GM23338 (cell line): ENCODE results near the gene XYLT1. TPM values are rescaled to one million over a fixed set of nuclear protein-coding genes. Genes with fewer than 3 reads are reported as not detected.

ENCODE experiments used
- ATAC-seq: fragments of 200-7000 bp; cut with Tn5 transposase; 3 replicates; pipeline ENCODE4 v1.9.1; 2020
- DNase-seq: peaks from one replicate; pipeline ENCODE4 v3.0.0-alpha.2; 2015; ENCODE audit warnings: low spot score
- H2AFZ ChIP-seq: fragments of 200-600 bp; sonication (generic); 2 replicates; pipeline ENCODE4 v1.8.0; 2016; ENCODE audit warnings: antibody characterized with exemption, mild to moderate bottlenecking, moderate library complexity
- H3F3A ChIP-seq: fragments of 200-600 bp; sonication (generic); replicated peaks from 2 replicates; pipeline ENCODE4 v1.8.0; 2017; ENCODE audit warnings: antibody characterized with exemption, mixed run types, low read depth
- H3K27ac ChIP-seq: fragments of 200-600 bp; sonication (generic); 2 replicates; pipeline ENCODE4 v1.6.1; 2016; ENCODE audit warnings: low read depth
- H3K27me3 ChIP-seq: fragments of 200-600 bp; sonication (generic); 2 replicates; pipeline ENCODE4 v1.8.0; 2016; ENCODE audit warnings: mild to moderate bottlenecking, mixed run types, moderate library complexity; ENCODE audit not compliant: insufficient read depth
- H3K36me3 ChIP-seq: fragments of 200-600 bp; sonication (generic); 2 replicates; pipeline ENCODE4 v1.8.0; 2016; ENCODE audit warnings: mild to moderate bottlenecking; ENCODE audit not compliant: insufficient read depth
- H3K4me1 ChIP-seq: fragments of 200-600 bp; sonication (generic); 2 replicates; pipeline ENCODE4 v1.8.0; 2016; ENCODE audit warnings: mild to moderate bottlenecking, moderate library complexity; ENCODE audit not compliant: insufficient read depth
- H3K4me2 ChIP-seq: fragments of 200-600 bp; sonication (generic); 2 replicates; pipeline ENCODE4 v1.7.1; 2017; ENCODE audit warnings: mixed run types
- H3K4me3 ChIP-seq: fragments of 200-600 bp; sonication (generic); 2 replicates; pipeline ENCODE4 v1.6.1; 2016; ENCODE audit warnings: mixed run types
- H3K79me2 ChIP-seq: fragments of 200-600 bp; sonication (generic); replicated peaks from 2 replicates; pipeline ENCODE4 v1.8.0; 2017; ENCODE audit warnings: mild to moderate bottlenecking; ENCODE audit not compliant: insufficient read depth
- H3K9me2 ChIP-seq: fragments of 200-600 bp; sonication (generic); 2 replicates; pipeline ENCODE4 v1.8.0; 2017; ENCODE audit not compliant: insufficient read depth
- H4K20me1 ChIP-seq: fragments of 200-600 bp; sonication (generic); replicated peaks from 2 replicates; pipeline ENCODE4 v1.8.0; 2017; ENCODE audit warnings: mild to moderate bottlenecking; ENCODE audit not compliant: insufficient read depth
- H3K27ac Mint-ChIP-seq: 2 replicates; pipeline ENCODE4 v1.8.0; 2020; ENCODE audit warnings: inconsistent platforms, mild to moderate bottlenecking, moderate library complexity, mixed read lengths
- H3K27me3 Mint-ChIP-seq: 3 replicates; pipeline ENCODE4 v1.8.0; 2022; ENCODE audit warnings: low read depth, mild to moderate bottlenecking, moderate library complexity, mixed read lengths, inconsistent platforms; ENCODE audit not compliant: insufficient read depth, poor library complexity
- H3K36me3 Mint-ChIP-seq: 3 replicates; pipeline ENCODE4 v1.8.0; 2021; ENCODE audit warnings: low read depth, mild to moderate bottlenecking, inconsistent platforms, moderate library complexity, mixed read lengths
- H3K4me1 Mint-ChIP-seq: 3 replicates; pipeline ENCODE4 v1.8.0; 2020; ENCODE audit warnings: mild to moderate bottlenecking, inconsistent platforms, mixed read lengths
- H3K4me3 Mint-ChIP-seq: 3 replicates; pipeline ENCODE4 v1.8.0; 2021; ENCODE audit warnings: moderate library complexity, mild to moderate bottlenecking, inconsistent platforms, mixed read lengths
- H3K9me3 Mint-ChIP-seq: 3 replicates; pipeline ENCODE4 v1.8.0; 2020; ENCODE audit warnings: moderate library complexity, mild to moderate bottlenecking, inconsistent platforms, mixed read lengths
- CREB1 ChIP-seq: fragments of 250-450 bp; sonication (Bioruptor Pico); IDR thresholded peaks from 2 replicates; pipeline ENCODE4 v1.5.0; 2020; ENCODE audit warnings: low read depth, mild to moderate bottlenecking, moderate library complexity
- CTCF ChIP-seq, 2 experiments: fragments of 200-600 bp in 1 of 2; sonication (generic) in 1 of 2; conservative IDR thresholded peaks; 2 replicates each; pipeline versions ENCODE4 v1.5.1 to v1.6.1; 2016 to 2017; ENCODE audit warnings: antibody characterized with exemption in 2 of 2, low read depth in 2 of 2, mild to moderate bottlenecking in 2 of 2, moderate library complexity in 1 of 2
- EZH2 ChIP-seq: fragments of 200-600 bp; sonication (generic); IDR thresholded peaks from one replicate; pipeline ENCODE4 v1.8.0; 2017; ENCODE audit warnings: antibody characterized with exemption, mild to moderate bottlenecking, low read depth; ENCODE audit not compliant: unreplicated experiment
- JUNB ChIP-seq: IDR thresholded peaks from one replicate; pipeline ENCODE4 v1.6.1; 2016; ENCODE audit warnings: antibody characterized with exemption; ENCODE audit not compliant: unreplicated experiment
- NANOG ChIP-seq: IDR thresholded peaks from 2 replicates; pipeline ENCODE4 v1.6.1; 2016; ENCODE audit warnings: antibody characterized with exemption, borderline replicate concordance
- POLR2AphosphoS5 ChIP-seq: IDR thresholded peaks from 2 replicates; pipeline ENCODE4 v1.6.1; 2016; ENCODE audit warnings: antibody characterized with exemption, low read depth
- polyA plus RNA-seq: library from polyadenylated mRNA; unstranded; fragments of >200 nt; fragmentation: Nextera tagmentation; extraction: Ambion mirVana; gene quantifications from 2 replicates; pipeline ENCODE4 v1.2.1, GENCODE V29; 2016
- total RNA-seq: library from RNA; depleted of rRNA; stranded (reverse); fragments of >200 nt; shearing (Covaris generic); gene quantifications from 2 replicates; pipeline ENCODE4 v1.2.3, GENCODE V29; 2014
- TF ChIP-seq, protein P1 (sequence below): IDR thresholded peaks from one replicate; pipeline ENCODE4 v1.6.1; 2018; ENCODE audit warnings: antibody characterized with exemption; ENCODE audit not compliant: unreplicated experiment
- TF ChIP-seq, protein P2 (sequence below): IDR thresholded peaks from 2 replicates; pipeline ENCODE4 v1.6.1; 2016; ENCODE audit warnings: antibody characterized with exemption

The XYLT1 gene
- total and polyA plus RNA-seq, 2 experiments from 2014 or later = 3.5 to 24.7 TPM

DNA sequence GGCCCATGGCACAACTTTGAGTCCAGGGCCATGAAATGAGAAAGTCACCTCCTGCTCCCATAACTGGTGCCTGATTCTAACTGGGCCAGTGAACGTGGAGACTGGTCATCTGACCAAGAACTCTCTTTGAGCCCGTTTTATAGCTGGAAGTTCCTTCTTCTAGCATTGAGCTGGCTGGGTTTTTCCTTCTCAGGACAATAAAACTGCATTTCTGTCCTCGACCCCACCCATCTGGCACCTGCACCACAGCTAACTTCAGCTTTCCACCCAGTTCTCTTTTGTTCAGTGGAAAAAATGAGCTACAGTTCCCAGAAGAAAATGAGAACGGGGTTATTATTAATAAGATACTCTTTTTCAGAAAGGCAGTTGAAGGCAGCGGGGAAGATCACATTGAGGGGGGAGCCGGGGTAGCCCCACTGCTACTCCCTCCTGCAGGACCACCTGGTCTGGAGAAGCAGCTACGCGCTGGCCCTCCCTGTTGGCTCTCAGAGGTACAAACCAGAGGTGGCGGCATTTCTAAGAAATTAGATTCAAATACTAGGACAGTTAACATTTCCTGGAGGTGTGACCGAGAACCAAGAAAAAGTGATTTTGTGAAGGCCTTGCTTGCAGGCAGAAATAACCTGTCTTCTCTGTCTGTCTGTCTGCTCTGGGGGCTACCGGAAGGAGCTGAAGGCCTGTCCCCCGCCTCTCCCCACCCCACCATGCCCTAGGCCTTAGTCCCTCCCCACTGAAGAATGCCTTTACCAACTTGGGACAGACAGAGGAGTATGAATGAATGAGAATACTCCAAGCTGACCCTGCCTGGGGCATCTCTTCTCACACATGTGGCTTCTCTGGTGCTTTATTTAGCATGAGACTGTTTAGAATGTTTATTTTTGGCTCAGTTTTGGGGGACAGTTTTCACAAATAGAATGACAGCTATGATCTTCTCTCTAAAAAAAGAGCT lies 123.9 kb downstream of the XYLT1 start:
- H3K27ac ChIP-seq = no peak overlapping the region
- no peak overlapping the region for H3K4me3 ChIP-seq
- H2AFZ ChIP-seq = no peak overlapping the region

More for the DNA sequence above, 123.9 kb downstream of the XYLT1 start:
- H3K4me1 Mint-ChIP-seq = no peaks in the 10 kb centered on the region; the same call in 2 of the 3 replicates
- no peak overlapping the region for H3K4me3 Mint-ChIP-seq
- Histone ChIP-seq H3K79me2 (no peaks in the 10 kb centered on the region), H3K4me2 (no peak overlapping the region), H3K36me3 (no peaks in the 10 kb centered on the region), H3F3A (no peaks in the 10 kb centered on the region), H4K20me1 (no peaks in the 10 kb centered on the region; the same call in 1 of the 2 replicates), H3K9me2 (no peaks in the 10 kb centered on the region), H3K27me3 (no peaks in the 10 kb centered on the region), H3K4me1 (no peaks in the 10 kb centered on the region)
- ATAC-seq = no peak
- H3K27ac Mint-ChIP-seq = no peak overlapping the region
- no peaks in the 10 kb centered on the region for H3K9me3 Mint-ChIP-seq
- H3K36me3 Mint-ChIP-seq = no peaks in the 10 kb centered on the region
- H3K27me3 Mint-ChIP-seq = peaks cover 3% of the 10 kb centered on the region
- TF ChIP-seq, protein P1, sequence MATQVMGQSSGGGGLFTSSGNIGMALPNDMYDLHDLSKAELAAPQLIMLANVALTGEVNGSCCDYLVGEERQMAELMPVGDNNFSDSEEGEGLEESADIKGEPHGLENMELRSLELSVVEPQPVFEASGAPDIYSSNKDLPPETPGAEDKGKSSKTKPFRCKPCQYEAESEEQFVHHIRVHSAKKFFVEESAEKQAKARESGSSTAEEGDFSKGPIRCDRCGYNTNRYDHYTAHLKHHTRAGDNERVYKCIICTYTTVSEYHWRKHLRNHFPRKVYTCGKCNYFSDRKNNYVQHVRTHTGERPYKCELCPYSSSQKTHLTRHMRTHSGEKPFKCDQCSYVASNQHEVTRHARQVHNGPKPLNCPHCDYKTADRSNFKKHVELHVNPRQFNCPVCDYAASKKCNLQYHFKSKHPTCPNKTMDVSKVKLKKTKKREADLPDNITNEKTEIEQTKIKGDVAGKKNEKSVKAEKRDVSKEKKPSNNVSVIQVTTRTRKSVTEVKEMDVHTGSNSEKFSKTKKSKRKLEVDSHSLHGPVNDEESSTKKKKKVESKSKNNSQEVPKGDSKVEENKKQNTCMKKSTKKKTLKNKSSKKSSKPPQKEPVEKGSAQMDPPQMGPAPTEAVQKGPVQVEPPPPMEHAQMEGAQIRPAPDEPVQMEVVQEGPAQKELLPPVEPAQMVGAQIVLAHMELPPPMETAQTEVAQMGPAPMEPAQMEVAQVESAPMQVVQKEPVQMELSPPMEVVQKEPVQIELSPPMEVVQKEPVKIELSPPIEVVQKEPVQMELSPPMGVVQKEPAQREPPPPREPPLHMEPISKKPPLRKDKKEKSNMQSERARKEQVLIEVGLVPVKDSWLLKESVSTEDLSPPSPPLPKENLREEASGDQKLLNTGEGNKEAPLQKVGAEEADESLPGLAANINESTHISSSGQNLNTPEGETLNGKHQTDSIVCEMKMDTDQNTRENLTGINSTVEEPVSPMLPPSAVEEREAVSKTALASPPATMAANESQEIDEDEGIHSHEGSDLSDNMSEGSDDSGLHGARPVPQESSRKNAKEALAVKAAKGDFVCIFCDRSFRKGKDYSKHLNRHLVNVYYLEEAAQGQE = no peak
- TF ChIP-seq, protein P2, sequence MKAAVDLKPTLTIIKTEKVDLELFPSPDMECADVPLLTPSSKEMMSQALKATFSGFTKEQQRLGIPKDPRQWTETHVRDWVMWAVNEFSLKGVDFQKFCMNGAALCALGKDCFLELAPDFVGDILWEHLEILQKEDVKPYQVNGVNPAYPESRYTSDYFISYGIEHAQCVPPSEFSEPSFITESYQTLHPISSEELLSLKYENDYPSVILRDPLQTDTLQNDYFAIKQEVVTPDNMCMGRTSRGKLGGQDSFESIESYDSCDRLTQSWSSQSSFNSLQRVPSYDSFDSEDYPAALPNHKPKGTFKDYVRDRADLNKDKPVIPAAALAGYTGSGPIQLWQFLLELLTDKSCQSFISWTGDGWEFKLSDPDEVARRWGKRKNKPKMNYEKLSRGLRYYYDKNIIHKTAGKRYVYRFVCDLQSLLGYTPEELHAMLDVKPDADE = no peak
- TF ChIP-seq NANOG (no peak), JUNB (no peak), CREB1 (CRISPR knock-in tag) (no peak), POLR2AphosphoS5 (no peak), EZH2 (no peak), CTCF (conservative IDR thresholded peaks at IDR 0.05; ENCODE audit: low read depth in 2 of 2) (0 out of 4 replicates have a peak, but pooled peaks of 1 of the 2 experiments have one; percentile 5)
- DNase-seq = no peak
